Measurements from ENCODE around the gene ARHGEF2. TPM values are rescaled to one million over a fixed set of nuclear protein-coding genes. Genes with fewer than 3 reads are reported as not detected.

ARHGEF2 gene
- polyA plus RNA-seq, 3 donors: 75.4 to 82.0 (median 77.6) TPM

Other genes with a start within 250 kb of the ARHGEF2 start
- gene GON4L, start 121.3 kb downstream of the ARHGEF2 start, polyA plus RNA-seq (ENCODE audit: insufficient read length in 3 of 3): 10 to 100 TPM; 46.5 to 64.7 (median 52.0) TPM
- 10 to 100 TPM; 18.0 to 20.0 (median 18.9) TPM for gene SYT11, start 119.0 kb downstream of the ARHGEF2 start, polyA plus RNA-seq (ENCODE audit: insufficient read length in 3 of 3)
- 10 to 100 TPM; 49.2 to 56.8 (median 50.6) TPM for gene RIT1, start 67.2 kb downstream of the ARHGEF2 start, polyA plus RNA-seq (ENCODE audit: insufficient read length in 3 of 3)
- gene KHDC4, start 44.1 kb downstream of the ARHGEF2 start, polyA plus RNA-seq (ENCODE audit: insufficient read length in 3 of 3): 10 to 100 TPM; 48.4 to 81.3 (median 52.5) TPM
- under 1 TPM in 2 of 3 donors, not detected in 1; 0.09 to 0.25 TPM for gene RXFP4, start 36.9 kb downstream of the ARHGEF2 start, polyA plus RNA-seq (ENCODE audit: insufficient read length in 3 of 3)
- gene SSR2, start 42.4 kb upstream of the ARHGEF2 start, polyA plus RNA-seq (ENCODE audit: insufficient read length in 3 of 3): 100 to 1,000 TPM; 351 to 415 (median 404) TPM
- 10 to 100 TPM; 53.3 to 57.8 (median 53.7) TPM for gene UBQLN4, start 75.3 kb upstream of the ARHGEF2 start, polyA plus RNA-seq (ENCODE audit: insufficient read length in 3 of 3)
- gene LAMTOR2, start 76.2 kb upstream of the ARHGEF2 start, polyA plus RNA-seq (ENCODE audit: insufficient read length in 3 of 3): 10 to 100 TPM; 51.4 to 65.5 (median 58.1) TPM
- gene RAB25, start 82.6 kb upstream of the ARHGEF2 start, polyA plus RNA-seq (ENCODE audit: insufficient read length in 3 of 3): 10 to 100 TPM; 46.2 to 67.0 (median 47.6) TPM
- gene MEX3A, start 103.9 kb upstream of the ARHGEF2 start, polyA plus RNA-seq (ENCODE audit: insufficient read length in 3 of 3): 10 to 100 TPM; 42.4 to 54.4 (median 48.0) TPM
- 100 to 1,000 TPM in 1 of 3 donors, 10 to 100 TPM in 2; 67.7 to 140 (median 93.9) TPM for gene LMNA, start 136.2 kb upstream of the ARHGEF2 start, polyA plus RNA-seq (ENCODE audit: insufficient read length in 3 of 3)
- 10 to 100 TPM; 16.6 to 27.8 (median 18.4) TPM for gene SEMA4A, start 175.0 kb upstream of the ARHGEF2 start, polyA plus RNA-seq (ENCODE audit: insufficient read length in 3 of 3)
- 10 to 100 TPM; 26.1 to 36.0 (median 32.3) TPM for gene SLC25A44, start 215.6 kb upstream of the ARHGEF2 start, polyA plus RNA-seq (ENCODE audit: insufficient read length in 3 of 3)
- gene PMF1, start 234.5 kb upstream of the ARHGEF2 start, polyA plus RNA-seq (ENCODE audit: insufficient read length in 3 of 3): 10 to 100 TPM; 79.5 to 96.1 (median 93.1) TPM